Gastrocnemius medialis (tissue), 4 donors: ENCODE data around the gene DKKL1. TPM values are rescaled to one million over a fixed set of nuclear protein-coding genes. Genes with fewer than 3 reads are reported as not detected.
"Not testable (repeated sequence)": the region's sequence is repeated elsewhere in the genome, so short reads cannot be mapped to it uniquely, and the experiment has no call there.

Experiments used
- ATAC-seq, 2 donors: fragments of 150-250 bp; one replicate each; pipeline ENCODE4 v1.9.1; 2016
- DNase-seq, 2 donors: peaks; one replicate each; pipeline ENCODE4 v3.0.0-alpha.2; 2019
- H3K27ac ChIP-seq, 4 donors: fragments of 200-600 bp; sonication (generic); 1 replicate in 1 of 4; 2 replicates in 3 of 4; pipeline ENCODE4 v1.5.1; 2016 to 2018; ENCODE audit warnings: mild to moderate bottlenecking in 2 of 4, moderate library complexity in 1 of 4
- H3K27me3 ChIP-seq, 3 donors: fragments of 200-600 bp; sonication (generic) in 2 of 3; 1 replicate in 1 of 3; 2 replicates in 2 of 3; pipeline versions ENCODE4 v1.5.1 to v1.6.0; 2016 to 2019; ENCODE audit warnings: mild to moderate bottlenecking in 1 of 3, moderate library complexity in 1 of 3
- H3K36me3 ChIP-seq, 2 donors: fragments of 200-600 bp; sonication (generic) in 1 of 2; one replicate each; pipeline ENCODE4 v1.5.1; 2017 to 2018
- H3K4me1 ChIP-seq, 2 donors: fragments of 200-600 bp; sonication (generic) in 1 of 2; one replicate each; pipeline ENCODE4 v1.5.1; 2016 to 2017; ENCODE audit warnings: mild to moderate bottlenecking in 2 of 2
- H3K4me3 ChIP-seq, 4 donors: fragments of 200-600 bp; sonication (generic) in 3 of 4; 1 replicate in 1 of 4; 2 replicates in 3 of 4; pipeline ENCODE4 v1.5.1; 2016 to 2019; ENCODE audit warnings: mild to moderate bottlenecking in 2 of 4
- H3K9me3 ChIP-seq, 3 donors: fragments of 200-600 bp; sonication (generic) in 2 of 3; 1 replicate in 1 of 3; 2 replicates in 2 of 3; pipeline ENCODE4 v1.5.1; 2016 to 2019
- CTCF ChIP-seq, 5 experiments: fragments of 450-650 bp in 3 of 5; fragments of 200-600 bp in 2 of 5; sonication (generic) in 2 of 5; IDR thresholded peaks in 4 of 5; conservative IDR thresholded peaks in 1 of 5; 1 replicate in 4 of 5; 2 replicates in 1 of 5; pipeline ENCODE4 v1.5.1; 2016 to 2019; ENCODE audit warnings: antibody characterized with exemption in 5 of 5, mild to moderate bottlenecking in 3 of 5, moderate library complexity in 3 of 5
- POLR2A ChIP-seq, 2 donors: fragments of 450-650 bp; IDR thresholded peaks; one replicate each; pipeline ENCODE4 v1.6.1; 2017; ENCODE audit warnings: antibody characterized with exemption in 2 of 2, mild to moderate bottlenecking in 2 of 2, moderate library complexity in 2 of 2
- in situ Hi-C, 4 donors: fragments of 200-750 bp; cut with MboI; loops; one replicate each; pipeline versions ENCODE4 v1.15.0 to v1.8.0; 2017; ENCODE audit warnings: low sequenced_read_pairs in 4 of 4
- intact Hi-C: fragments of 100-400 bp; cut with DNase I; formaldehyde crosslinking; loops from one replicate; pipeline ENCODE4 v1.15.1; 2023; ENCODE audit warnings: low total_unique reads
- total RNA-seq, 4 donors: library from RNA; depleted of rRNA; stranded (reverse); fragments of >200 nt; gene quantifications; one replicate each; pipeline versions ENCODE4 v1.1.0 to v1.2.3, GENCODE V29; 2016

The DKKL1 gene
- total RNA-seq, 4 donors from 2014 or later, result not detected

GRCh38 chr19:49324801-49325576 is 38.7 kb upstream of the DKKL1 start, which contains the start of gene SLC6A16:
Gene SLC6A16, minus strand, starts transcription at chr19:49325191. Its CDS starts 13,844 bp downstream, at chr19:49311347.
- Histone ChIP-seq H3K9me3 (no peaks in the 10 kb centered on the region), H3K27ac (no peak within 1 kb of the TSS), H3K36me3 (no peaks in the 10 kb centered on the region), H3K4me3 (no peak within 1 kb of the TSS), H3K4me1 (no peaks in the 10 kb centered on the region), H3K27me3 (no peaks in the 10 kb centered on the region)
- in situ Hi-C loops, result no loop called here
- TF ChIP-seq CTCF (IDR thresholded peaks at IDR 0.05 in 4 of 5, conservative IDR thresholded peaks at IDR 0.05 in 1 of 5) (no peak), POLR2A (IDR thresholded peaks at IDR 0.05) (no peak)
- intact Hi-C loops, result no loop called here
- DNase-seq (no peak), ATAC-seq (no peak)

- in situ Hi-C loops, H3K9me3 ChIP-seq, DNase-seq, ATAC-seq, H3K27me3 ChIP-seq, H3K36me3 ChIP-seq, H3K4me1 ChIP-seq, intact Hi-C loops, H3K27ac ChIP-seq, H3K4me3 ChIP-seq: not testable (repeated sequence)
These were observed 37.9 kb upstream of the DKKL1 start for GRCh38 chr19:49325756-49326155.

- no peak for ATAC-seq
- Histone ChIP-seq H3K27ac (no peak overlapping the region), H3K27me3 (no peaks in the 10 kb centered on the region), H3K4me1 (no peaks in the 10 kb centered on the region), H3K36me3 (no peaks in the 10 kb centered on the region), H3K9me3 (no peaks in the 10 kb centered on the region), H3K4me3 (no peak overlapping the region)
- intact Hi-C loops (no loop called here), in situ Hi-C loops (no loop called here)
- no peak for DNase-seq
- TF ChIP-seq CTCF (IDR thresholded peaks at IDR 0.05 in 4 of 5, conservative IDR thresholded peaks at IDR 0.05 in 1 of 5) (no peak), POLR2A (IDR thresholded peaks at IDR 0.05) (no peak)
These were observed 37.4 kb upstream of the DKKL1 start for GRCh38 chr19:49326165-49326704.

GRCh38 chr19:49327878-49328544 is 35.7 kb upstream of the DKKL1 start:
- Histone ChIP-seq H3K27me3 (no peaks in the 10 kb centered on the region), H3K9me3 (no peaks in the 10 kb centered on the region), H3K4me1 (no peaks in the 10 kb centered on the region), H3K36me3 (no peaks in the 10 kb centered on the region), H3K4me3 (no peak overlapping the region), H3K27ac (no peak overlapping the region)
- in situ Hi-C loops, result no loop called here
- DNase-seq (no peak), ATAC-seq (no peak)
- TF ChIP-seq POLR2A (IDR thresholded peaks at IDR 0.05) (no peak), CTCF (IDR thresholded peaks at IDR 0.05 in 4 of 5, conservative IDR thresholded peaks at IDR 0.05 in 1 of 5) (peak in 3 of 5 experiments; percentile 33 to 42 (median 36))
- intact Hi-C loops, result no loop called here

- ATAC-seq, result no peak
- in situ Hi-C loops (no loop called here), intact Hi-C loops (no loop called here)
- Histone ChIP-seq H3K4me1 (no peaks in the 10 kb centered on the region), H3K36me3 (no peaks in the 10 kb centered on the region), H3K4me3 (no peak overlapping the region), H3K27ac (no peak overlapping the region), H3K27me3 (no peaks in the 10 kb centered on the region), H3K9me3 (no peaks in the 10 kb centered on the region)
- TF ChIP-seq CTCF (IDR thresholded peaks at IDR 0.05 in 4 of 5, conservative IDR thresholded peaks at IDR 0.05 in 1 of 5), result no peak
- TF ChIP-seq POLR2A (IDR thresholded peaks at IDR 0.05), result no peak
- no peak for DNase-seq
These were observed 34.9 kb upstream of the DKKL1 start for GRCh38 chr19:49328741-49329140.

- H3K4me3 ChIP-seq, H3K36me3 ChIP-seq, intact Hi-C loops: not testable (repeated sequence)
These were observed 32.5 kb upstream of the DKKL1 start for GRCh38 chr19:49331187-49331586.

More at GRCh38 chr19:49331187-49331586, 32.5 kb upstream of the DKKL1 start:
- ATAC-seq, in situ Hi-C loops, H3K27ac ChIP-seq, H3K27me3 ChIP-seq, DNase-seq, H3K4me1 ChIP-seq, H3K9me3 ChIP-seq: not testable (repeated sequence)
